Measurements from ENCODE around the gene RNF220.

DNA sequence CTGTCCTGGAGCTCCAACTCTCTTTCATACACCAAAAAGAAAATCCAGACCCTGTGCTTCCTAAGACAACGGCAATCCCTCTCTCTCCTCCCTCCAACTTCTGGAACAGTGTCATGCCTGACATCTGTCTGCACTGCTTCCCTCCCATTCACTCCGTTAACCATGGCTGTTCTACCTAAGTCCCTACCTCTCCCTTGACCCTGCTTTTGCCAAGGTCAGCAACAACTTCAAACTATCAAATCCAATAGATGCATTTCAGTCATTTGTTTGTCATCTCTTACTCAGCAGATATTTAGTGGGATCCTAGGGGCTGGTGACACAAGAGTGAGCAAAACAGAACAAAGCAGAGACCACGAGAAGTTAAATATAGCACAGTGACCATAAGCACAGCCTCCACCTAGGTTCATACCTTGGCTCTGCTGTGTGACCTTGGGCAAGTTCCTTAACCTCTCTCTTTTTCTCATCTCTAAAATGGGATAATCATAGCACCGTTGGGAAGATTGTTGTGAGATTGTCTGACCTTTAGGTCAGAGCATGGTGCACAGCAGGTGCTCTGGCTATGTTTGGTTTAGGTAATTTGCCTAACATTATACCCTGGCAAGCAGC, 180.4 kb downstream of the RNF220 start:
- TF ChIP-seq, protein P1, sequence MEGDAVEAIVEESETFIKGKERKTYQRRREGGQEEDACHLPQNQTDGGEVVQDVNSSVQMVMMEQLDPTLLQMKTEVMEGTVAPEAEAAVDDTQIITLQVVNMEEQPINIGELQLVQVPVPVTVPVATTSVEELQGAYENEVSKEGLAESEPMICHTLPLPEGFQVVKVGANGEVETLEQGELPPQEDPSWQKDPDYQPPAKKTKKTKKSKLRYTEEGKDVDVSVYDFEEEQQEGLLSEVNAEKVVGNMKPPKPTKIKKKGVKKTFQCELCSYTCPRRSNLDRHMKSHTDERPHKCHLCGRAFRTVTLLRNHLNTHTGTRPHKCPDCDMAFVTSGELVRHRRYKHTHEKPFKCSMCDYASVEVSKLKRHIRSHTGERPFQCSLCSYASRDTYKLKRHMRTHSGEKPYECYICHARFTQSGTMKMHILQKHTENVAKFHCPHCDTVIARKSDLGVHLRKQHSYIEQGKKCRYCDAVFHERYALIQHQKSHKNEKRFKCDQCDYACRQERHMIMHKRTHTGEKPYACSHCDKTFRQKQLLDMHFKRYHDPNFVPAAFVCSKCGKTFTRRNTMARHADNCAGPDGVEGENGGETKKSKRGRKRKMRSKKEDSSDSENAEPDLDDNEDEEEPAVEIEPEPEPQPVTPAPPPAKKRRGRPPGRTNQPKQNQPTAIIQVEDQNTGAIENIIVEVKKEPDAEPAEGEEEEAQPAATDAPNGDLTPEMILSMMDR (IDR thresholded peaks at IDR 0.05), result no peak
- no peak for TF ChIP-seq EP300 (IDR thresholded peaks at IDR 0.05)
- TF ChIP-seq POLR2A (IDR thresholded peaks at IDR 0.05), result no peak
- TF ChIP-seq POLR2AphosphoS5 (IDR thresholded peaks at IDR 0.05), result no peak
